ENCODE measurements around the gene NOG. TPM values are rescaled to one million over a fixed set of nuclear protein-coding genes. Genes with fewer than 3 reads are reported as not detected.

NOG gene
- total RNA-seq, 1 experiment from 2014 or later, result 9.2 TPM

- no TSS peak for BruUV-seq (replicated peaks)
- H3K27ac ChIP-seq (ENCODE audit: low read length), result no peak overlapping the region
- POLR2A ChIA-PET, result no interaction called here
- ATAC-seq, result no peak
- no peaks in the 10 kb centered on the region for H3K27me3 ChIP-seq (ENCODE audit: control insufficient read depth, insufficient read depth, low read length)
- H3K4me3 ChIP-seq (ENCODE audit: low read depth in 2 of 2, low read length in 2 of 2), result no peak overlapping the region
- H3K9me3 ChIP-seq (ENCODE audit: control insufficient read depth, insufficient read depth, low read depth, low read length), result no peaks in the 10 kb centered on the region
- H3K36me3 ChIP-seq (ENCODE audit: control insufficient read depth, insufficient read depth, low read length), result no peaks in the 10 kb centered on the region
- TF ChIP-seq POLR2AphosphoS5 (IDR thresholded peaks at IDR 0.05; ENCODE audit: low read depth, low read length) (no peak), TCF7L2 (IDR thresholded peaks at IDR 0.05; ENCODE audit: low read depth, low read length) (no peak), SIN3A (IDR thresholded peaks at IDR 0.05; ENCODE audit: borderline replicate concordance, insufficient read depth, low read depth, low read length) (no peak), CTCF (IDR thresholded peaks at IDR 0.05) (no peak), REST (IDR thresholded peaks at IDR 0.05; ENCODE audit: insufficient read depth in 1 of 2, low read depth in 2 of 2, low read length in 1 of 2) (no peak)
- in situ Hi-C loops (cut with HindIII; ENCODE audit: low pct_unique_long_range_greater_than_20kb, low sequenced_read_pairs) (no loop called here), intact Hi-C loops (cut with micrococcal nuclease; ENCODE audit: unreplicated experiment) (no loop called here)
- no peaks in the 10 kb centered on the region for H3K4me1 ChIP-seq (ENCODE audit: control insufficient read depth, insufficient read depth, low read length)
- CTCF ChIA-PET, result no interaction called here
- no peak for DNase-seq (ENCODE audit: low read depth, low spot score)
Observed at GRCh38 chr17:56616239-56616638, 22.7 kb downstream of the NOG start.

- Histone ChIP-seq H3K4me3 (ENCODE audit: low read depth in 2 of 2, low read length in 2 of 2) (no peak overlapping the region), H3K27ac (ENCODE audit: low read length) (no peak overlapping the region), H3K4me1 (ENCODE audit: control insufficient read depth, insufficient read depth, low read length) (no peaks in the 10 kb centered on the region), H3K9me3 (ENCODE audit: control insufficient read depth, insufficient read depth, low read depth, low read length) (no peaks in the 10 kb centered on the region), H3K36me3 (ENCODE audit: control insufficient read depth, insufficient read depth, low read length) (no peaks in the 10 kb centered on the region), H3K27me3 (ENCODE audit: control insufficient read depth, insufficient read depth, low read length) (no peaks in the 10 kb centered on the region; the same call in 1 of the 2 replicates)
- ChIA-PET CTCF (no interaction called here), POLR2A (no interaction called here)
- no TSS peak for BruUV-seq (replicated peaks)
- DNase-seq (ENCODE audit: low read depth, low spot score), result no peak
- intact Hi-C loops (cut with micrococcal nuclease; ENCODE audit: unreplicated experiment), result no loop called here
- TF ChIP-seq POLR2AphosphoS5 (IDR thresholded peaks at IDR 0.05; ENCODE audit: low read depth, low read length), result no peak
- TF ChIP-seq CTCF (IDR thresholded peaks at IDR 0.05), result no peak
- no peak for TF ChIP-seq SIN3A (IDR thresholded peaks at IDR 0.05; ENCODE audit: borderline replicate concordance, insufficient read depth, low read depth, low read length)
- no peak for TF ChIP-seq REST (IDR thresholded peaks at IDR 0.05; ENCODE audit: insufficient read depth in 1 of 2, low read depth in 2 of 2, low read length in 1 of 2)
- TF ChIP-seq TCF7L2 (IDR thresholded peaks at IDR 0.05; ENCODE audit: low read depth, low read length), result no peak
- in situ Hi-C loops (cut with HindIII; ENCODE audit: low pct_unique_long_range_greater_than_20kb, low sequenced_read_pairs), result no loop called here
- ATAC-seq, result no peak
Observed at GRCh38 chr17:56623383-56623782, 29.9 kb downstream of the NOG start.

Data from Panc1 (cell line).